HCT116 (cell line): ENCODE measurements around the gene SOWAHC. TPM values are rescaled to one million over a fixed set of nuclear protein-coding genes. Genes with fewer than 3 reads are reported as not detected.
"Not testable (repeated sequence)": the region's sequence is repeated elsewhere in the genome, so short reads cannot be mapped to it uniquely, and the experiment has no call there.

Experiments used
- ATAC-seq: fragments of 200-7000 bp; cut with Tn5 transposase; 2 replicates; pipeline ENCODE4 v1.9.1; 2020; ENCODE audit warnings: mild to moderate bottlenecking, moderate library complexity
- BruUV-seq: library from RNA; stranded (reverse); fragments of 400-500 nt; replicated peaks from 2 replicates; lab custom pipeline; 2021; lab: Mats Ljungman, UMichigan
- CTCF ChIA-PET: fragments of 300-600 bp; sonication (Branson Sonifier 250); formaldehyde crosslinking; loops from one replicate; lab custom pipeline; 2021; ENCODE audit warnings: antibody characterized with exemption; lab: Charles Lee
- POLR2A ChIA-PET: fragments of 300-600, 350-600 bp; sonication (Branson Sonifier 250); formaldehyde crosslinking; loops from one replicate; lab custom pipeline; 2021; ENCODE audit warnings: antibody characterized with exemption; lab: Charles Lee
- RAD21 ChIA-PET, 2 experiments: fragments of 300-600 bp; sonication (Branson Sonifier 250); formaldehyde crosslinking; loops; one replicate each; lab custom pipeline; 2023; ENCODE audit warnings: low total read pairs in 2 of 2; ENCODE audit not compliant: uncharacterized antibody in 2 of 2, unreplicated experiment in 2 of 2, low non-redundant PET in 1 of 2; lab: Charles Lee
- DNase-seq: peaks from one replicate; pipeline ENCODE4 v3.0.0-alpha.2; 2010; ENCODE audit warnings: low read depth, low spot score
- H2AFZ ChIP-seq: fragments of 200-600 bp; shearing (Covaris generic), sonication (generic); 2 replicates; pipeline ENCODE4 v1.6.1; 2017; ENCODE audit warnings: low read depth, mixed run types, mixed read lengths, antibody characterized with exemption, low read length; ENCODE audit not compliant: poor library complexity, severe bottlenecking
- H3K27ac ChIP-seq: 2 replicates; pipeline ENCODE4 v1.5.1; 2012; ENCODE audit warnings: low read depth, low read length
- H3K27me3 ChIP-seq: fragments of 200-600 bp; sonication (generic); 2 replicates; pipeline ENCODE4 v1.6.1; 2016; ENCODE audit warnings: mixed run types, low read length, mixed read lengths; ENCODE audit not compliant: insufficient read depth
- H3K36me3 ChIP-seq, 2 experiments: fragments of 200-500 bp in 1 of 2; fragments of 200-600 bp in 1 of 2; sonication (Bioruptor generic) in 1 of 2; sonication (generic) in 1 of 2; 2 replicates each; pipeline versions ENCODE4 v1.5.1 to v1.6.1; 2014 to 2016; ENCODE audit warnings: low read length in 2 of 2, inconsistent platforms in 1 of 2, mixed read lengths in 1 of 2, mixed run types in 1 of 2; ENCODE audit not compliant: insufficient read depth in 2 of 2, control insufficient read depth in 1 of 2
- H3K4me1 ChIP-seq, 2 experiments: fragments of 200-600 bp in 1 of 2; sonication (generic) in 1 of 2; 2 replicates each; pipeline versions ENCODE4 v1.5.1 to v1.6.1; 2012 to 2017; ENCODE audit warnings: low read length in 2 of 2, inconsistent platforms in 1 of 2, mild to moderate bottlenecking in 1 of 2, mixed read lengths in 1 of 2, mixed run types in 1 of 2, moderate library complexity in 1 of 2; ENCODE audit not compliant: insufficient read depth in 2 of 2, control insufficient read depth in 1 of 2
- H3K4me2 ChIP-seq: fragments of 200-600 bp; sonication (generic); 2 replicates; pipeline ENCODE4 v1.6.1; 2017; ENCODE audit warnings: mixed run types, low read length, mixed read lengths
- H3K4me3 ChIP-seq, 2 experiments: fragments of 200-600 bp in 1 of 2; sonication (generic) in 1 of 2; replicated peaks in 1 of 2; 2 replicates each; pipeline ENCODE4 v1.5.1; 2011 to 2016; ENCODE audit warnings: low read length in 2 of 2, control low read depth in 1 of 2, low read depth in 1 of 2, mild to moderate bottlenecking in 1 of 2, mixed read lengths in 1 of 2, mixed run types in 1 of 2
- H3K79me2 ChIP-seq: fragments of 200-600 bp; sonication (generic); 2 replicates; pipeline ENCODE4 v1.6.1; 2017; ENCODE audit warnings: mild to moderate bottlenecking, mixed run types, low read length, moderate library complexity, mixed read lengths; ENCODE audit not compliant: insufficient read depth
- H3K9ac ChIP-seq: fragments of 200-600 bp; sonication (generic); 2 replicates; pipeline ENCODE4 v1.6.1; 2016; ENCODE audit warnings: low read length, mixed read lengths
- H3K9me2 ChIP-seq: fragments of 200-600 bp; sonication (generic), shearing (Covaris generic); 2 replicates; pipeline ENCODE4 v1.6.1; 2017; ENCODE audit warnings: mixed run types, mild to moderate bottlenecking, moderate library complexity; ENCODE audit not compliant: insufficient read depth
- H3K9me3 ChIP-seq, 2 experiments: fragments of 200-500 bp in 1 of 2; fragments of 200-600 bp in 1 of 2; sonication (Bioruptor generic) in 1 of 2; sonication (generic) in 1 of 2; 2 replicates each; pipeline ENCODE4 v1.6.1; 2014 to 2017; ENCODE audit warnings: low read length in 2 of 2, mixed read lengths in 2 of 2, inconsistent platforms in 1 of 2, low read depth in 1 of 2, mild to moderate bottlenecking in 1 of 2, mixed run types in 1 of 2, moderate library complexity in 1 of 2; ENCODE audit not compliant: control insufficient read depth in 1 of 2, insufficient read depth in 1 of 2
- H4K20me1 ChIP-seq: fragments of 200-600 bp; sonication (generic), shearing (Covaris generic); 2 replicates; pipeline ENCODE4 v1.6.1; 2017; ENCODE audit warnings: mixed run types, mild to moderate bottlenecking, moderate library complexity; ENCODE audit not compliant: insufficient read depth
- ATF3 ChIP-seq: IDR thresholded peaks from 2 replicates; pipeline ENCODE4 v1.6.1; 2012
- CBX3 ChIP-seq: IDR thresholded peaks from 2 replicates; pipeline ENCODE4 v1.6.1; 2012; ENCODE audit warnings: low read depth
- CEBPB ChIP-seq: IDR thresholded peaks from 2 replicates; pipeline ENCODE4 v1.6.1; 2012; ENCODE audit warnings: low read depth
- ELF1 ChIP-seq: IDR thresholded peaks from 2 replicates; pipeline ENCODE4 v1.6.1; 2012; ENCODE audit warnings: low read depth, borderline replicate concordance
- EZH2 ChIP-seq: fragments of 200-600 bp; sonication (generic); IDR thresholded peaks from 2 replicates; pipeline ENCODE4 v1.6.1; 2017; ENCODE audit warnings: antibody characterized with exemption, mixed run types
- EZH2phosphoT487 ChIP-seq: fragments of 200-600 bp; IDR thresholded peaks from 2 replicates; pipeline ENCODE4 v1.6.1; 2018; ENCODE audit warnings: antibody characterized with exemption, borderline replicate concordance
- FOSL1 ChIP-seq: IDR thresholded peaks from 2 replicates; pipeline ENCODE4 v1.6.1; 2012; ENCODE audit warnings: low read depth
- JUND ChIP-seq: IDR thresholded peaks from 2 replicates; pipeline ENCODE4 v1.6.1; 2012
- MAX ChIP-seq: IDR thresholded peaks from 2 replicates; pipeline ENCODE4 v1.6.1; 2012
- POLR2A ChIP-seq: IDR thresholded peaks from 2 replicates; pipeline ENCODE4 v1.7.0; 2011; ENCODE audit warnings: borderline replicate concordance; ENCODE audit not compliant: insufficient read depth, insufficient read length; ENCODE audit errors: extremely low read depth
- SIN3A ChIP-seq: IDR thresholded peaks from 2 replicates; pipeline ENCODE4 v1.6.1; 2012; ENCODE audit warnings: low read depth
- SRF ChIP-seq: IDR thresholded peaks from 2 replicates; pipeline ENCODE4 v1.6.1; 2012; ENCODE audit warnings: low read depth
- TCF7L2 ChIP-seq: IDR thresholded peaks from 2 replicates; pipeline ENCODE4 v1.7.0; 2011; ENCODE audit warnings: borderline replicate concordance, inconsistent platforms; ENCODE audit not compliant: insufficient read depth, insufficient read length; ENCODE audit errors: extremely low read depth
- ZFX ChIP-seq: fragments of 450-650 bp; IDR thresholded peaks from 2 replicates; pipeline ENCODE4 v1.6.1; 2017
- intact Hi-C: fragments of 100-400 bp; cut with micrococcal nuclease; formaldehyde crosslinking; loops from 2 replicates; pipeline ENCODE4 v1.10.0; 2022
- total RNA-seq: library from RNA; stranded (reverse); gene quantifications from one replicate; pipeline ENCODE4 v1.2.1, GENCODE V29; 2021; ENCODE audit not compliant: unreplicated experiment

The SOWAHC gene
- total RNA-seq, 1 experiment from 2014 or later, result 16.6 TPM

GRCh38 chr2:109613922-109614714, at the start of gene SOWAHC, which contains the start of gene SEPTIN10 (continued):
- TF ChIP-seq FOSL1 (no peak), CBX3 (peak; percentile 95; the same call in 1 of the 2 replicates), POLR2A (peak; percentile 51), ELF1 (peak; percentile 76; the same call in 1 of the 2 replicates), TCF7L2 (no peak), SIN3A (peak; percentile 85), JUND (no peak), SRF (no peak)

- intact Hi-C loops, result no loop called here
- Histone ChIP-seq H3K4me1 (no peaks in the 10 kb centered on the region), H3K79me2 (peaks cover 16% of the 10 kb centered on the region), H3K4me3 (no peak overlapping the region), H3K27me3 (no peaks in the 10 kb centered on the region), H2AFZ (no peak overlapping the region), H3K9ac (no peak overlapping the region), H3K36me3 (peaks cover 3 to 5% of the 10 kb centered on the region in 2 experiments; a peak in 1 of 4 replicates), H3K27ac (no peak overlapping the region), H3K9me2 (no peaks in the 10 kb centered on the region), H3K4me2 (no peak overlapping the region), H3K9me3 (no peaks in the 10 kb centered on the region), H4K20me1 (no peaks in the 10 kb centered on the region)
- POLR2A ChIA-PET, result no interaction called here
- DNase-seq (no peak), ATAC-seq (no peak)
- RAD21 ChIA-PET, result no interaction called here
- CTCF ChIA-PET, result no interaction called here
- TF ChIP-seq ATF3, result no peak
- no peak for TF ChIP-seq EZH2phosphoT487
- no peak for TF ChIP-seq MAX
- TF ChIP-seq CEBPB, result no peak
- TF ChIP-seq ZFX, result no peak
- TF ChIP-seq SIN3A, result no peak
- TF ChIP-seq ELF1, result no peak
- TF ChIP-seq EZH2, result no peak
- TF ChIP-seq CBX3, result no peak
- TF ChIP-seq TCF7L2, result no peak
- no TSS peak for BruUV-seq
Measured at GRCh38 chr2:109575373-109575772, 38.8 kb upstream of the SOWAHC start.

GRCh38 chr2:109577630-109578029, 36.5 kb upstream of the SOWAHC start:
- H4K20me1 ChIP-seq, H3K27ac ChIP-seq, H2AFZ ChIP-seq, H3K27me3 ChIP-seq, ATAC-seq, H3K9me2 ChIP-seq, H3K4me2 ChIP-seq, POLR2A ChIA-PET, DNase-seq, CTCF ChIA-PET, intact Hi-C loops, H3K4me1 ChIP-seq, RAD21 ChIA-PET, H3K9ac ChIP-seq, H3K4me3 ChIP-seq, H3K36me3 ChIP-seq, BruUV-seq, H3K9me3 ChIP-seq: not testable (repeated sequence)
- peaks cover 38% of the 10 kb centered on the region for H3K79me2 ChIP-seq
